Immature natural killer cell (primary cell): Measurements from ENCODE around the gene CHI3L1. TPM values are rescaled to one million over a fixed set of nuclear protein-coding genes. Genes with fewer than 3 reads are reported as not detected.

Source experiments
- DNase-seq, 3 donors: peaks; one replicate each; pipeline ENCODE4 v3.0.0; 2022; ENCODE audit warnings: mixed read lengths in 1 of 3
- H3K27ac Mint-ChIP-seq, 6 donors: one replicate each; pipeline ENCODE4 v1.8.0; 2020; ENCODE audit warnings: mixed read lengths in 6 of 6, mild to moderate bottlenecking in 5 of 6, inconsistent platforms in 4 of 6, moderate library complexity in 3 of 6
- H3K27me3 Mint-ChIP-seq, 3 donors: one replicate each; pipeline ENCODE4 v1.8.0; 2020 to 2021; ENCODE audit warnings: low read depth in 3 of 3, mild to moderate bottlenecking in 3 of 3, mixed read lengths in 3 of 3, moderate library complexity in 3 of 3, inconsistent platforms in 1 of 3
- H3K36me3 Mint-ChIP-seq, 3 donors: one replicate each; pipeline ENCODE4 v1.8.0; 2020; ENCODE audit warnings: mixed read lengths in 3 of 3, inconsistent platforms in 2 of 3, mild to moderate bottlenecking in 2 of 3
- H3K4me1 Mint-ChIP-seq, 2 donors: one replicate each; pipeline ENCODE4 v1.8.0; 2020; ENCODE audit warnings: inconsistent platforms in 2 of 2, mild to moderate bottlenecking in 2 of 2, mixed read lengths in 2 of 2, moderate library complexity in 1 of 2
- H3K4me3 Mint-ChIP-seq, 5 donors: one replicate each; pipeline ENCODE4 v1.8.0; 2020; ENCODE audit warnings: mild to moderate bottlenecking in 5 of 5, mixed read lengths in 5 of 5, inconsistent platforms in 3 of 5, moderate library complexity in 3 of 5
- H3K9me3 Mint-ChIP-seq, 6 donors: one replicate each; pipeline ENCODE4 v1.8.0; 2020; ENCODE audit warnings: mild to moderate bottlenecking in 6 of 6, mixed read lengths in 6 of 6, inconsistent platforms in 4 of 6, moderate library complexity in 3 of 6
- polyA plus RNA-seq, 3 donors: library from polyadenylated mRNA; unstranded; fragments of 300-500 nt; fragmentation: Illumina TruSeq; gene quantifications; one replicate each; pipeline ENCODE4 v1.2.3, GENCODE V29; 2021

The CHI3L1 gene
- polyA plus RNA-seq, 3 donors from 2014 or later, result not detected

- H3K4me3 Mint-ChIP-seq, result no peak overlapping the region
- H3K4me1 Mint-ChIP-seq, result no peaks in the 10 kb centered on the region
- H3K27me3 Mint-ChIP-seq, result peaks cover 2 to 4% (median 4%) of the 10 kb centered on the region in 3 donors
- no peak overlapping the region for H3K27ac Mint-ChIP-seq
- no peaks in the 10 kb centered on the region for H3K9me3 Mint-ChIP-seq
- no peak for DNase-seq
- H3K36me3 Mint-ChIP-seq, result no peaks in the 10 kb centered on the region
Observed at GRCh38 chr1:203153051-203153988, 33.2 kb downstream of the CHI3L1 start.

DNA sequence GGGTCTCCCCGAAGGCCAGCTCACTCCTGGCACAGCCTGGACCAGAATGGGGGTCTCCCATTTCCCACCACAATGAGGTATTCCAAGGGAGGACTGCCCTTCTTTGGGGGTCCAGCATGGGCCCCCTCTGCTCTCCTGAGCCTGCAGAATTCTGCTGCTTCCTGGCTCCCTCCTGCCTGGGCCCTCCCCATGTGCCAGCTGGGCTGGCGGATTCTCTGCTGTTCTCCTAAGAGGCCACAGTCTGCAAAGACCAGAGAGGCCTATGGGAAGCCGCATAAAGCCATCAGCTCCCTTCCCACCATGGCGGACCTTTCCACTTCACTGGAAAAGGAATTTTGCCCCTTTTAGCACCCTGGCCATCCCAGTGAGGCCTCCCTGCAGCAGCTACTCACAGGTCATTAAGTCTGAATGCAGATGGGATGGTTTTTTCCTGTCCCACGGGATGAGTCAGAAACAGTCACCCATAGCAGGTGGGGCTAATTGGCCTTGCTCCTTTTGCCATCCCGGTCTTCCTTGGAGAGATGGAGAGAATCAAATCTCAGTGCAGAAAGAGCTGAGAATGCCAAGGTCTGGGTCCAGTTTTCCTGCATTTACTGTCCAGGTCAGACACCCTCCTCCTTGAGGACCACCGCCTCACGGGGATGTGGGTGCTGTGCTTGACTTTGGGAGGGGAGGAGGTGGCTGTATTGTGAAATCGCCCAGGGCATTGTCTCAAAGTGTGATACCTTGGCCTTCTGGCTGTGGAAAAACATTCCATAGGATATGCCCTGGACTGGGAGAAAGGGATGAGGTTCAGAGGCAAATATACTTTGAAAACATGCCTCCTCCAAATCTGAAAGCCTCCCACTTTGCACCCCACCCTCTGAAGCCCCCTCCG lies 34.1 kb downstream of the CHI3L1 start:
- no peak for DNase-seq
- no peak overlapping the region for H3K27ac Mint-ChIP-seq
- H3K4me3 Mint-ChIP-seq, result no peak overlapping the region
- no peaks in the 10 kb centered on the region for H3K9me3 Mint-ChIP-seq
- H3K27me3 Mint-ChIP-seq, result peaks cover 2 to 4% (median 4%) of the 10 kb centered on the region in 3 donors
- H3K4me1 Mint-ChIP-seq, result no peaks in the 10 kb centered on the region
- H3K36me3 Mint-ChIP-seq, result no peaks in the 10 kb centered on the region

DNA sequence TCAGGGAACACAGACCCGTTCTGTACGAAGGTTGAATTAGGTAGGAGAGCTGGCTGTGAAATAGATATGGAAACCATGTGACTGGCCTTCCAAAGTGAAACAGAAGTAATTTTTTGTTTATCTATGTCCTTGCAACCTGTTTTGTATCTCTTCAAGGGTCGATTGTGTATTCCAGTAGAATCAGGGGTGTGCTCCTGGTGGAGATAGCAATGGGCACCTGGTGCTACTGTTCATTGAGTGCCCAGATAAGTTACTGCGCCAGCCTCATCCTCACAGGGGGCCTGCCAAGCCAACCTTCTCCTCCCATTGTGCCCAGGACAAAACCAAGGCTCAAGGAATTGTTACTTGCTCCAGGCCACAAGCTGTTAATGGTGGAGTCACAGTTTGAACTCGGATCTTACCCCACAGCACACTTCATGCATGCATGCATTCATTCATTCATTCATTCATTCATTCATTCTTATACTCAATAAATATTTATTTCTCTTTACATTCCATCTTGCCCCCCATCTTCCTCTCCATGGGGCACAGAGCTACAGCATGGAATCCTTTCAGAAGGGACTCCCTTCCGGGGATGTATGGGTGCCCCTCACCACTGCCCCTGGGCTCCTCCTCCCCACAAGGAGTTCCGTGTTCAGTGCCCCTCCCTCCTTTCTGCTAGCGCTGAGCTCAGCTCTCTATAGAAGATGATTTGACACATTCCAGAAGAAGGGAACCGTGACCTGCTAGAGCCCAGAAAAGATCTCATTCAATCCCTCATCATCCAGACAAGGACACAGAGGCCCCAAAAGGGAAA lies 34.9 kb downstream of the CHI3L1 start:
- Mint-ChIP-seq H3K4me1 (no peaks in the 10 kb centered on the region), H3K27me3 (peaks cover 2 to 4% (median 4%) of the 10 kb centered on the region in 3 donors), H3K9me3 (peaks cover 0 to 2% (median 0%) of the 10 kb centered on the region in 6 donors), H3K36me3 (no peaks in the 10 kb centered on the region), H3K27ac (no peak overlapping the region), H3K4me3 (no peak overlapping the region)
- DNase-seq, result no peak

DNA sequence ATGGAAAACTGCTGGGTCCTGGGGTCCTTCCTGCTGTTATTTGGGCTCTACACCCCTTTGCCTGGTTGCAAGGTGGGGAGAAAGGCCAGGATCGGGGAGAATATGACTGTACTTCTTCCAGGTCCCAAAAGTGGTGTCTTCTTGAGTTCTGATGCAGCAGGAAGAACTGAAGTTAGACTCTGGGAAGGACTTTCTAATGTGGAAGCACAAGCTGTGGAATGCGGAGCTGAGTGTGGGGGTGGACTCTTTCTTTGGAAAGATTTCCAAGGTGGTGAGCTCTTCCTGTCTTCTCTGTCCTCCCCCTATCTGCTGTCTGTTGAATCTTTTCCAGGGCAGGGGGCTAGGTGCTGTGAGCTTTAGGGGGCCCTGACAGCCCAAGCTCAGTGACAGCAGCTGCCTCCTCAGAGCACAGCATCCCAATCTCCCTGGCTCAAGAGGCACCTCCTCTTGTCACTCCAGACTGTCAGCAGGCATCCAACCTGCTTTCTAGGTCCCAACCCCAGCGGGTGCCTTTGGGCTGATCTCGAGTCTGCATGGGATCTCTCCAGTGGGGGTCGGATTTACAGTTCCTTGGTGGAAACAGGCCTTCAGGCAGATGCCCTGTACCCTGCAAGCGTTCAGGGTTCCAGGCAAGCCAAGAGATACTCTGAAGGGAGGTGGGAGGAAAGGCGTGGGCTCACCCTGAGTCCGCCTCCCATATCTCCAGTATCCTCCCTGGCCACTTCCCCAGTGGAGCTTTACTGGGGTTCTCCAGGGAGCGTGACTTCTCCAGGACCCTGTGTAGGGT lies 35.8 kb downstream of the CHI3L1 start:
- H3K9me3 Mint-ChIP-seq, result peaks cover 0 to 2% (median 0%) of the 10 kb centered on the region in 6 donors
- no peak overlapping the region for H3K27ac Mint-ChIP-seq
- no peak for DNase-seq
- H3K4me3 Mint-ChIP-seq, result no peak overlapping the region
- H3K4me1 Mint-ChIP-seq, result no peaks in the 10 kb centered on the region
- H3K27me3 Mint-ChIP-seq, result peaks cover 2 to 4% (median 4%) of the 10 kb centered on the region in 3 donors
- no peaks in the 10 kb centered on the region for H3K36me3 Mint-ChIP-seq

DNA sequence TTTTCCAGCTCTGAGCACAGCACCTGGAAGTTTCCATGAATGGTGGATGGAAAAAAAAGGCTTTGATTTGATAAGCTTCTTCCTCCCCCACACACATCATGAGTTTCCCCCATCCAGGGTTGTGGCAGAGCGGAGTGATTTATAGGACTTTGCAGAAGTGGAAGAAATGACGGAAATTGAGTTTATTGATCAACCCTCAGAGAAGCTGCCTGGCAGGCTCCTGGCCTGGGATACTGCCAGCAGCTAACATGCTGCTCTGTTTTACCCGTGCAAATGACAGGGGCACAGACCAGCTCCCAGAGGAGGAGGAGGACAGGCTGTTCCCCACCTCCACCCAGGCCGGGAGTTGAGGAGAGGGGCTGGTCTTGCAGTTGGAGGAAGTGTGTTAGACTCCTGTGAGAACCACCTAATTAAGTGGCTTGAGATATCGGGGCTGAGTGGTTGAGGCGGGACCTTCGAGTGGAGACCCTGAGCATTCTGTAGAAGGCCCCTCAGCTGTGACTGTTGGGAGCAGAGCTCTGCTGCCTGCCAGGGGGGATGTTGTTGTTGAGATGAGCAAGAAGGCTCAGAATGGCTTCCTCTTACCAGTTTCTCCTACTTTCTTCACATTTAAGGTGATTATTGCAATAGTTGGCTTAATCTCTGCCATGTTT lies 37.2 kb downstream of the CHI3L1 start:
- Mint-ChIP-seq H3K27me3 (peaks cover 2 to 4% (median 4%) of the 10 kb centered on the region in 3 donors), H3K27ac (no peak overlapping the region), H3K4me1 (no peaks in the 10 kb centered on the region), H3K4me3 (no peak overlapping the region), H3K9me3 (peaks cover 0 to 2% (median 0%) of the 10 kb centered on the region in 6 donors), H3K36me3 (no peaks in the 10 kb centered on the region)
- DNase-seq, result no peak

DNA sequence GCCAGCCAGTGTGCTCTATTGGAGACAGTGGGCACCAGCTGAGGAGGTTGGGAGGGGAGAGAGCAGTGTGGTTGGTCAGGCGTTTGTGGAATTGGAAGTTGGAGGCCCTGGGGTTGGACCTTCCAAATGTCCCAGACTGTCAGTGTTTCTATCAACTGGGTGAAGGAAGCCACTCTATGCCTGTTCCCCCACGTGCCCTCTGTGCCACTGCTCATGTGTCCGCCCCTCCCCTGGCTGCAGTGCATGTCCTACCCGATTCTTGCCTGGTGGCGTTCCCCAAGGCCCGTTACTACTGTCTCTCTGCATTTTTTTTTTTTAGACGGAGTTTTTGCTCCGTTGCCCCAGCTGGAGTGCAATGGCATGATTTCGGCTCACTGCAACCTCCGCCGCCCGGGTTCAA lies 37.9 kb downstream of the CHI3L1 start:
- no peak overlapping the region for H3K27ac Mint-ChIP-seq
- no peak for DNase-seq
- no peaks in the 10 kb centered on the region for H3K4me1 Mint-ChIP-seq
- H3K4me3 Mint-ChIP-seq, result no peak overlapping the region
- H3K36me3 Mint-ChIP-seq, result no peaks in the 10 kb centered on the region
- peaks cover 2 to 4% (median 2%) of the 10 kb centered on the region in 3 donors for H3K27me3 Mint-ChIP-seq
- peaks cover 0 to 2% (median 0%) of the 10 kb centered on the region in 6 donors for H3K9me3 Mint-ChIP-seq

- DNase-seq, result no peak
- Mint-ChIP-seq H3K4me1 (no peaks in the 10 kb centered on the region), H3K27ac (no peak overlapping the region), H3K27me3 (peaks cover 0 to 4% (median 2%) of the 10 kb centered on the region in 3 donors), H3K36me3 (no peaks in the 10 kb centered on the region), H3K9me3 (peaks cover 0 to 2% (median 0%) of the 10 kb centered on the region in 6 donors), H3K4me3 (no peak overlapping the region)
Observed at GRCh38 chr1:203148127-203148526, 38.4 kb downstream of the CHI3L1 start.

DNA sequence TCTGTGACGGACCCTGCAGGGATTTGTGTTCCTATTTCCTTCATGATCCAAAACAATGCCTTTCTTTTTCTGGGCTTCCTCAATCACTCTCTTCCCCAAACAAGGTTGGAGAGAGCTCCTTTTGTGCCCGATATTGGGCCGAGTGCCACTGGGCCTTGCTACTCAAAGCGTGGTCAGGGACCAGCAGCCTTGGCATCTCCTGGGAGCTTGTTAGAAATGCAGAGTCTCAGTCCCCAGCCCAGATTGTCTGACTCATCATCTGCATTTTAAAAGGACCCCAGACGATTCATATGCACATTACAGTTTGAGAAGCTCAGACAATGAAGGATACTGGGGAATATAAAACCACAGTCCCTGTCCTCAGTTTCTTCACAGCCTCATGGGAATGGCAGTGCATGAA lies 39.1 kb downstream of the CHI3L1 start:
- Mint-ChIP-seq H3K27me3 (peaks cover 0 to 4% (median 2%) of the 10 kb centered on the region in 3 donors), H3K4me3 (no peak overlapping the region), H3K27ac (no peak overlapping the region), H3K36me3 (no peaks in the 10 kb centered on the region), H3K9me3 (peaks cover 0 to 2% (median 0%) of the 10 kb centered on the region in 6 donors), H3K4me1 (no peaks in the 10 kb centered on the region)
- no peak for DNase-seq

GRCh38 chr1:203146537-203146936 lies 40.0 kb downstream of the CHI3L1 start:
- peaks cover 0 to 2% (median 0%) of the 10 kb centered on the region in 6 donors for H3K9me3 Mint-ChIP-seq
- no peaks in the 10 kb centered on the region for H3K36me3 Mint-ChIP-seq
- H3K27ac Mint-ChIP-seq, result no peak overlapping the region
- DNase-seq, result no peak
- no peak overlapping the region for H3K4me3 Mint-ChIP-seq
- H3K4me1 Mint-ChIP-seq, result no peaks in the 10 kb centered on the region
- peaks cover 0 to under 1% (median 0%) of the 10 kb centered on the region in 3 donors for H3K27me3 Mint-ChIP-seq

GRCh38 chr1:203146042-203146369 lies 40.5 kb downstream of the CHI3L1 start:
- DNase-seq, result no peak
- H3K4me1 Mint-ChIP-seq, result no peaks in the 10 kb centered on the region
- H3K27ac Mint-ChIP-seq, result no peak overlapping the region
- H3K9me3 Mint-ChIP-seq, result peaks cover 0 to 2% (median 0%) of the 10 kb centered on the region in 6 donors
- no peaks in the 10 kb centered on the region for H3K27me3 Mint-ChIP-seq
- H3K4me3 Mint-ChIP-seq, result no peak overlapping the region
- H3K36me3 Mint-ChIP-seq, result no peaks in the 10 kb centered on the region

GRCh38 chr1:203145321-203146041 lies 41.0 kb downstream of the CHI3L1 start:
- H3K4me1 Mint-ChIP-seq, result no peaks in the 10 kb centered on the region
- no peaks in the 10 kb centered on the region for H3K36me3 Mint-ChIP-seq
- H3K27me3 Mint-ChIP-seq, result no peaks in the 10 kb centered on the region
- H3K4me3 Mint-ChIP-seq, result no peak overlapping the region
- DNase-seq, result no peak
- H3K27ac Mint-ChIP-seq, result no peak overlapping the region
- H3K9me3 Mint-ChIP-seq, result peaks cover 0 to 2% (median 0%) of the 10 kb centered on the region in 6 donors

GRCh38 chr1:203144661-203145060 lies 41.8 kb downstream of the CHI3L1 start:
- no peak overlapping the region for H3K27ac Mint-ChIP-seq
- no peaks in the 10 kb centered on the region for H3K36me3 Mint-ChIP-seq
- H3K9me3 Mint-ChIP-seq, result peaks cover 0 to 2% (median 0%) of the 10 kb centered on the region in 6 donors

More at GRCh38 chr1:203144661-203145060, 41.8 kb downstream of the CHI3L1 start:
- Mint-ChIP-seq H3K4me3 (no peak overlapping the region), H3K27me3 (no peaks in the 10 kb centered on the region), H3K4me1 (no peaks in the 10 kb centered on the region)
- DNase-seq, result no peak
